Neutrophil (primary cell): Measurements from ENCODE around the gene PTHLH.

Experiments
- H3K27ac ChIP-seq: fragments of 200-600 bp; sonication (generic); 2 replicates; pipeline ENCODE4 v1.5.1; 2016; ENCODE audit warnings: mild to moderate bottlenecking, moderate library complexity
- H3K27me3 ChIP-seq: fragments of 200-600 bp; sonication (generic); 2 replicates; pipeline ENCODE4 v1.6.0; 2016; ENCODE audit warnings: mild to moderate bottlenecking
- H3K36me3 ChIP-seq: fragments of 200-600 bp; sonication (generic); 2 replicates; pipeline ENCODE4 v1.5.1; 2017
- H3K4me1 ChIP-seq, 2 experiments: fragments of 200-600 bp in 1 of 2; sonication (generic) in 1 of 2; 1 replicate in 1 of 2; 2 replicates in 1 of 2; pipeline versions ENCODE4 v1.5.1 to v1.6.1; 2013 to 2016; ENCODE audit warnings: low read depth in 1 of 2, low read length in 1 of 2, mild to moderate bottlenecking in 1 of 2, moderate library complexity in 1 of 2; ENCODE audit not compliant: control insufficient read depth in 1 of 2, insufficient read depth in 1 of 2
- H3K4me3 ChIP-seq, 2 experiments: fragments of 200-600 bp in 1 of 2; sonication (generic) in 1 of 2; 1 replicate in 1 of 2; 2 replicates in 1 of 2; pipeline ENCODE4 v1.5.1; 2013 to 2016; ENCODE audit warnings: low read depth in 1 of 2, low read length in 1 of 2, mild to moderate bottlenecking in 1 of 2, moderate library complexity in 1 of 2
- H3K9me3 ChIP-seq: fragments of 200-600 bp; sonication (generic); 2 replicates; pipeline ENCODE4 v1.5.1; 2016
- TF ChIP-seq, protein P1 (sequence below): fragments of 200-600 bp; sonication (generic); IDR thresholded peaks from 2 replicates; pipeline ENCODE4 v1.5.1; 2016; ENCODE audit warnings: antibody characterized with exemption

The PTHLH gene

DNA sequence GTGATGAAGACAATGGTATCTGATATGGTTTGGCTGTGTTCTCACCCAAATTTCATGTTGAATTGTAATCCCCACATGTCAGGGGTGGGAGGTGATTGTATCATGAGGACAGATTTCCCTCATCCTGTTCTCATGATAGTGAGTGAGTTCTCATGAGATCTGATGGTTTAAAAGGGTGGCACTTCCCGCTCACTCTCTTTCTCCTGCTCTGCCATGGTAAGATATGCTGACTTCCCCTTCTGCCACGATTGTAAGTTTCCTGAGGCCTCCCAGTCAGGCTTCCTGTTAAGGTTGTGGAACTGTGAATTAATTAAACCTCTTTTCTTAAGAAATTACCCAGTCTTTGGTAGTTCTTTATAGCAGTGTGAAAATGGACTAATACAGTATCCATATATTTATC lies 25.6 kb upstream of the PTHLH start:
- TF ChIP-seq, protein P1, sequence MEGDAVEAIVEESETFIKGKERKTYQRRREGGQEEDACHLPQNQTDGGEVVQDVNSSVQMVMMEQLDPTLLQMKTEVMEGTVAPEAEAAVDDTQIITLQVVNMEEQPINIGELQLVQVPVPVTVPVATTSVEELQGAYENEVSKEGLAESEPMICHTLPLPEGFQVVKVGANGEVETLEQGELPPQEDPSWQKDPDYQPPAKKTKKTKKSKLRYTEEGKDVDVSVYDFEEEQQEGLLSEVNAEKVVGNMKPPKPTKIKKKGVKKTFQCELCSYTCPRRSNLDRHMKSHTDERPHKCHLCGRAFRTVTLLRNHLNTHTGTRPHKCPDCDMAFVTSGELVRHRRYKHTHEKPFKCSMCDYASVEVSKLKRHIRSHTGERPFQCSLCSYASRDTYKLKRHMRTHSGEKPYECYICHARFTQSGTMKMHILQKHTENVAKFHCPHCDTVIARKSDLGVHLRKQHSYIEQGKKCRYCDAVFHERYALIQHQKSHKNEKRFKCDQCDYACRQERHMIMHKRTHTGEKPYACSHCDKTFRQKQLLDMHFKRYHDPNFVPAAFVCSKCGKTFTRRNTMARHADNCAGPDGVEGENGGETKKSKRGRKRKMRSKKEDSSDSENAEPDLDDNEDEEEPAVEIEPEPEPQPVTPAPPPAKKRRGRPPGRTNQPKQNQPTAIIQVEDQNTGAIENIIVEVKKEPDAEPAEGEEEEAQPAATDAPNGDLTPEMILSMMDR = no peak
- no peaks in the 10 kb centered on the region for H3K36me3 ChIP-seq
- no peak overlapping the region for H3K27ac ChIP-seq
- H3K4me1 ChIP-seq = no peaks in the 10 kb centered on the region
- no peak overlapping the region for H3K4me3 ChIP-seq
- H3K9me3 ChIP-seq = no peaks in the 10 kb centered on the region
- no peaks in the 10 kb centered on the region for H3K27me3 ChIP-seq

DNA sequence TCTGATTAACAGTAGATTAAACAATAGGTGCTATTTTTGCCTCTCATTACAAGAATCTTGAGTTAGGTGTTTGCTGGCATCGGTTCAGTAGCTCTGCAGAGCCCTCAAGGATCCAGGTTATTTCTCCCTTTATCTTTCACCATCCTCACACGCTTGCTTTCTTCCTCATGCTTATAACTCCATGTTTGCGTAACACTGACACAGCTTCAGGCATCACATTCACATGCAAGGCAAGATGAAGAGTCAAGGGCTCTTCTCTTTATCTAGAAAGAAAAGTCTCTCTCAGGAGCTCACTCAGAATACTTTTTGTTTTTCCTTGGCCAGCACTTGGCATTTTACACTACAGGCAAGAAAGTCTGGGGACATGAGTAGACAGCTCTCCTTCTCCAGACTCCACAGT lies 24.2 kb upstream of the PTHLH start:
- Histone ChIP-seq H3K9me3 (no peaks in the 10 kb centered on the region), H3K27me3 (no peaks in the 10 kb centered on the region), H3K27ac (no peak overlapping the region), H3K4me1 (no peaks in the 10 kb centered on the region), H3K4me3 (no peak overlapping the region), H3K36me3 (no peaks in the 10 kb centered on the region)
- TF ChIP-seq, protein P1 = no peak

DNA sequence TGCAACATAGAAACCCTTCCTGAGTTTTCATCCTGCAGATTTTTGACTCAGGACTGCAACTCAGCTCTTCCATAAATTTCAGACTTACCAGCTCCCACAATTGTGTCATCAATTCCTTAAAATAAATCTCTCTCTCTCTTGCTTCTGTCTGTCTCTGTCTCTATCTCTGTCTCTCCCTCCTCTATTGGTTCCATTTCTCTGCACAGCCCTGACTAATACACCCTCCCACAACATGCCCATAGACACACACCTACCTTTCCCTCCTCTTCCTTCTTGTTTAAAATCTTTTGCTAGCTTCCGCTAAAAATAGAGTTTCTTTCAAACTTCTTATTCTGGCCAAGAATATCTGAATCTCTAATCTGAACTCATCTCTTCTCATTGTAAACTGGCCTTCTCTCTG lies 22.9 kb upstream of the PTHLH start:
- no peak overlapping the region for H3K4me3 ChIP-seq
- TF ChIP-seq, protein P1 = no peak
- H3K9me3 ChIP-seq = no peaks in the 10 kb centered on the region
- no peak overlapping the region for H3K27ac ChIP-seq
- H3K36me3 ChIP-seq = no peaks in the 10 kb centered on the region
- H3K4me1 ChIP-seq = no peaks in the 10 kb centered on the region
- H3K27me3 ChIP-seq = no peaks in the 10 kb centered on the region

DNA sequence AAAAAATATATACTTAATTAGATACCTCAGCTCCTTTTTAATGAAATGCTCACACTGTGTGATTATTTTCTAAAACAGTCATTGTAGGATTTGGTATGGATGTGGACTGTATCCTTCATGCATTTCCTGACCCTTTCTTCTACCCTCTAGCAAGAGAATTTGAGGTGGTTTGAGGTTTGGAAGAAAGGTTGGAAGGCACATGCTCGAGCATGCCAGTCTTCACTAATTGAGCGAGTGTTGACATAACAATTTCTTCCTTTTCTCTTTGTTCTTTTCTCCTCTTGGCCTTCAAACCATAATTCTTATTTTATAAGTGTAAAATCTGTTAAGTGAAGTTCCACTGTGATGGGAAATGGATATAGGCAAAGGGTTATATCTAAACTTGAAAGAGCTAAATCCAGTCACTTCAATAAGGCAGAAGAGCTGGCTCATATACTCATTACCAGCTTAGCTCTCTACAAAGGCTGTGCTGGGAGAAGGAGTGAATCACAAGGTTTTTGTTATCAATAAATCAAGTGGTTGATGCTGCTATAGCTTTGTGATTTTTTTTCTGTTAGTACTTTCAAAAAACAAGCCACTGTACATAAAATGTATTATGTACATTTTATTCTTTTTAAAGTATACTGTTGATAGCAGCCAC lies 16.2 kb upstream of the PTHLH start:
- H3K4me3 ChIP-seq = no peak overlapping the region
- H3K9me3 ChIP-seq = no peaks in the 10 kb centered on the region
- H3K27ac ChIP-seq = no peak overlapping the region
- H3K27me3 ChIP-seq = no peaks in the 10 kb centered on the region
- TF ChIP-seq, protein P1 = no peak
- no peaks in the 10 kb centered on the region for H3K36me3 ChIP-seq
- H3K4me1 ChIP-seq = no peaks in the 10 kb centered on the region

DNA sequence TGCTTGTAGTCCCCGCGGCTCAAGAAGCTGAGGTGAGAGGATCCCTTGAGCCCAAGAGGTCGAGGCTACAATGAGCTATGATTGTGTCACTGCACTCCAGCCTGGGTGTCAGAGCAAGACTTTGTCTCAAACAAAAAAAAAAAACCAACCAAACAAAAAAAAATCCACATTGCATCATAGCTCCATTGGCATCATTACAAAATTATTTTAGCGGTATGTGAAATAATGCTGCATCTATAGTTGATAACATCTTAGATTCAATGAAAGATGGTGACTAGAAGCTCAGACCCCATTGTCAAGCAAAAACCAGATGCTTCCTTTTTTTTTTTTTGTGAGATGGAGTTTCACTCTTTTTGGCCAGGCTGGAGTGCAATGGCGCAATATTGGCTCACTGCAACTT lies 14.8 kb upstream of the PTHLH start:
- H3K27me3 ChIP-seq = no peaks in the 10 kb centered on the region
- H3K4me3 ChIP-seq = no peak overlapping the region
- no peaks in the 10 kb centered on the region for H3K36me3 ChIP-seq
- H3K4me1 ChIP-seq = no peaks in the 10 kb centered on the region
- no peaks in the 10 kb centered on the region for H3K9me3 ChIP-seq
- H3K27ac ChIP-seq = no peak overlapping the region
- TF ChIP-seq, protein P1 = no peak

DNA sequence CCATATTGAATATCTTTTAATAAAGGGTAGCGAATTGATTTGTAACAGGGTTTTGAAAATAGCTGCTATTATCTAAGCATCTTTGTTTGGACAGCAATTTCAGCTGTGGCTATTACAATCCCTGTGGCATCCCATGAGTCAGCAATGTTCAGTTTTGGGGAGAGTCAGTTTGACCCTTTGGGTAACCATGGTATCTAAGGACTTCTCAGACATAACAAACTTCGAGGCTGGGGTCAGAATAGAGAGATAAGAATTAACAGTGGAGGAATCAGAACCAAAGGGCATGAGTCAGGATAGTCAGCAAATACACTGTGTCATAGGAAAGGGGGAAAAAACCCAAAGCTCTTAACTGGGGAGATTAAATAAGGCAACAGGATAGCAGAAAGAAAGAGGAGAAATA lies 11.7 kb upstream of the PTHLH start:
- no peak overlapping the region for H3K27ac ChIP-seq
- H3K4me3 ChIP-seq = no peak overlapping the region
- H3K36me3 ChIP-seq = no peaks in the 10 kb centered on the region
- no peaks in the 10 kb centered on the region for H3K9me3 ChIP-seq
- no peaks in the 10 kb centered on the region for H3K4me1 ChIP-seq
- peaks cover 26% of the 10 kb centered on the region for H3K27me3 ChIP-seq
- TF ChIP-seq, protein P1 = no peak
